ENCODE data around the gene DTD1.
A peak's percentile ranks its signal among the peaks of the same experiment; 100 is the strongest.

Gene DTD1

DNA sequence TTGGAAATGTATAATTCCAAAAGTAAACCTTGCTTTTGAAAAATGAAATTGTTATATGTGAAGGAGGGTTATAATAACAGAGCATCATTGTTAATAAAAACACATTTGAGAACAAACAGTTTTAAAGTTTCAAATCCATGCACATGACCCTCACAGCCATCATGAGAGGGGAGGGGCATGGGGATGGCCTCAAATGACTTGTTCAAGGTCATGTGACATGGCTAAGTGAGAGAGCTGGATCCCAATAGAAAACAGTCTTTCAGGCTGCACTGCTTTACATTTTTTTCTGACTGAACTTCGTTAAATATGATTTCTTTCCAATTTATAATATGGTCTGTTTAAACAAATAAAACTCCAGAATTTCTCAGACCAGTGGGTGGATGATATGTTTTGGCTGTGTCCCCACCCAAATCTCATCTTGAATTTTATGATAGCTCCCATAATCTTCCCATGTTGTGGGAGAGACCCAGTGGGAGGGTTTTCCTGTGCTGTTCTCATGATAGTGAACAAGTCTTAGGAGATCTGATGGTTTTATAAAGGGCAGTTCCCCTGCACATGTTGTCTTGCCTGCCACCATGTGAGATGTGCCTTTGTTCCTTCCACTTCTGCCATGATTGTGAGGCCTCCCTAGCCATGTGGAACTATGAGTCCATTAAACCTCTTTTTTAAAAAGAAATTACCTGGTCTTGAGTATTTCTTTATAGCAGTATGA, 66.0 kb downstream of the DTD1 start:
- H3F3A ChIP-seq (ENCODE audit: insufficient read depth, low read length), result no peaks in the 10 kb centered on the region

DNA sequence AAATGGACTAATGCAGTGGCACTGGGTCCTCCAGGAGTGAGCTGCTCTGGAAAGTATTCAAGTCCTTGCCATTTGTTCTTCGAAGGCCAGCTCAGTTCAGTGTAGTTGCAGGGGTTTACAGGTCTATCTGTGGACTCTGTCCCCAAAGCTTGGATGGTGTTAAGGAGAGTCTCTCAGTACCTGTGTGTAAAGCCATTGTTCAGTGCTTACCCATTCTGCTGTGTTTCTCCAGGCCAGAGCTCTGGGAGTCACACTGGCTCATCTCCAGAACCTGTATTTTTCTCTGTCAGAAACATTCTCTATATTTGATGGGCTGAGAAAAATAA, 66.6 kb downstream of the DTD1 start:
- Histone ChIP-seq H3K4me1 (ENCODE audit: insufficient read depth, low read length, severe bottlenecking) (peaks cover 14% of the 10 kb centered on the region), H3F3A (ENCODE audit: insufficient read depth, low read length) (no peaks in the 10 kb centered on the region), H3K79me2 (ENCODE audit: insufficient read depth, low read length) (no peaks in the 10 kb centered on the region), H4K20me1 (ENCODE audit: insufficient read depth, low read length) (no peaks in the 10 kb centered on the region), H3K27me3 (ENCODE audit: insufficient read depth, low read length) (no peaks in the 10 kb centered on the region), H3K4me2 (ENCODE audit: low read length) (no peak overlapping the region), H3K36me3 (ENCODE audit: insufficient read depth, low read length) (no peaks in the 10 kb centered on the region; the same call in 1 of the 2 replicates), H2AFZ (ENCODE audit: low read length) (no peak overlapping the region), H3K4me3 (ENCODE audit: low read depth, low read length, poor library complexity, severe bottlenecking) (no peak overlapping the region), H3K9me2 (ENCODE audit: low read depth, low read length) (no peaks in the 10 kb centered on the region), H3K27ac (ENCODE audit: low read depth, low read length, poor library complexity, severe bottlenecking) (no peak overlapping the region), H3K9me3 (ENCODE audit: low read length) (no peaks in the 10 kb centered on the region), H3K9ac (ENCODE audit: low read length) (no peak overlapping the region)
- TF ChIP-seq, protein P1, sequence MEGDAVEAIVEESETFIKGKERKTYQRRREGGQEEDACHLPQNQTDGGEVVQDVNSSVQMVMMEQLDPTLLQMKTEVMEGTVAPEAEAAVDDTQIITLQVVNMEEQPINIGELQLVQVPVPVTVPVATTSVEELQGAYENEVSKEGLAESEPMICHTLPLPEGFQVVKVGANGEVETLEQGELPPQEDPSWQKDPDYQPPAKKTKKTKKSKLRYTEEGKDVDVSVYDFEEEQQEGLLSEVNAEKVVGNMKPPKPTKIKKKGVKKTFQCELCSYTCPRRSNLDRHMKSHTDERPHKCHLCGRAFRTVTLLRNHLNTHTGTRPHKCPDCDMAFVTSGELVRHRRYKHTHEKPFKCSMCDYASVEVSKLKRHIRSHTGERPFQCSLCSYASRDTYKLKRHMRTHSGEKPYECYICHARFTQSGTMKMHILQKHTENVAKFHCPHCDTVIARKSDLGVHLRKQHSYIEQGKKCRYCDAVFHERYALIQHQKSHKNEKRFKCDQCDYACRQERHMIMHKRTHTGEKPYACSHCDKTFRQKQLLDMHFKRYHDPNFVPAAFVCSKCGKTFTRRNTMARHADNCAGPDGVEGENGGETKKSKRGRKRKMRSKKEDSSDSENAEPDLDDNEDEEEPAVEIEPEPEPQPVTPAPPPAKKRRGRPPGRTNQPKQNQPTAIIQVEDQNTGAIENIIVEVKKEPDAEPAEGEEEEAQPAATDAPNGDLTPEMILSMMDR (IDR thresholded peaks at IDR 0.05; ENCODE audit: low read length), result no peak
- no peak for TF ChIP-seq EZH2 (IDR thresholded peaks at IDR 0.05; ENCODE audit: borderline replicate concordance, low read length)

More for the DNA sequence above, 66.0 kb downstream of the DTD1 start:
- Histone ChIP-seq H4K20me1 (ENCODE audit: insufficient read depth, low read length) (no peaks in the 10 kb centered on the region), H3K36me3 (ENCODE audit: insufficient read depth, low read length) (no peaks in the 10 kb centered on the region; the same call in 1 of the 2 replicates), H3K4me3 (ENCODE audit: low read depth, low read length, poor library complexity, severe bottlenecking) (no peak overlapping the region), H3K4me2 (ENCODE audit: low read length) (no peak overlapping the region), H3K4me1 (ENCODE audit: insufficient read depth, low read length, severe bottlenecking) (peaks cover 12% of the 10 kb centered on the region), H3K79me2 (ENCODE audit: insufficient read depth, low read length) (no peaks in the 10 kb centered on the region), H3K27me3 (ENCODE audit: insufficient read depth, low read length) (no peaks in the 10 kb centered on the region), H3K27ac (ENCODE audit: low read depth, low read length, poor library complexity, severe bottlenecking) (no peak overlapping the region), H2AFZ (ENCODE audit: low read length) (no peak overlapping the region), H3K9me3 (ENCODE audit: low read length) (no peaks in the 10 kb centered on the region), H3K9ac (ENCODE audit: low read length) (no peak overlapping the region), H3K9me2 (ENCODE audit: low read depth, low read length) (no peaks in the 10 kb centered on the region)
- no peak for TF ChIP-seq EZH2 (IDR thresholded peaks at IDR 0.05; ENCODE audit: borderline replicate concordance, low read length)
- TF ChIP-seq, protein P1 (IDR thresholded peaks at IDR 0.05; ENCODE audit: low read length), result no peak

- H3K4me1 ChIP-seq (ENCODE audit: insufficient read depth, low read length, severe bottlenecking), result peaks cover 14% of the 10 kb centered on the region
- H3F3A ChIP-seq (ENCODE audit: insufficient read depth, low read length), result no peaks in the 10 kb centered on the region
- H3K27ac ChIP-seq (ENCODE audit: low read depth, low read length, poor library complexity, severe bottlenecking), result no peak overlapping the region
- H3K4me3 ChIP-seq (ENCODE audit: low read depth, low read length, poor library complexity, severe bottlenecking), result no peak overlapping the region
- H4K20me1 ChIP-seq (ENCODE audit: insufficient read depth, low read length), result no peaks in the 10 kb centered on the region
- H3K36me3 ChIP-seq (ENCODE audit: insufficient read depth, low read length), result no peaks in the 10 kb centered on the region; the same call in 1 of the 2 replicates
- no peaks in the 10 kb centered on the region for H3K9me3 ChIP-seq (ENCODE audit: low read length)
- no peak for TF ChIP-seq EZH2 (IDR thresholded peaks at IDR 0.05; ENCODE audit: borderline replicate concordance, low read length)
- no peak overlapping the region for H3K9ac ChIP-seq (ENCODE audit: low read length)
- no peaks in the 10 kb centered on the region for H3K79me2 ChIP-seq (ENCODE audit: insufficient read depth, low read length)
- H3K27me3 ChIP-seq (ENCODE audit: insufficient read depth, low read length), result no peaks in the 10 kb centered on the region
- H3K4me2 ChIP-seq (ENCODE audit: low read length), result peak overlapping the region; percentile 52; the same call in 1 of the 2 replicates
- no peak overlapping the region for H2AFZ ChIP-seq (ENCODE audit: low read length)
- H3K9me2 ChIP-seq (ENCODE audit: low read depth, low read length), result no peaks in the 10 kb centered on the region
Observed at GRCh38 chr20:18657575-18657974, 69.7 kb downstream of the DTD1 start.
